Heart left ventricle (tissue), 16 donors: Measurements from ENCODE around the gene BOK. TPM values are rescaled to one million over a fixed set of nuclear protein-coding genes. Genes with fewer than 3 reads are reported as not detected.
A peak's percentile ranks its signal among the peaks of the same experiment; 100 is the strongest.

Source experiments
- ATAC-seq, 4 donors: fragments of 200-7000 bp; cut with Tn5 transposase; one replicate each; pipeline ENCODE4 v1.9.1; 2020 to 2022; ENCODE audit warnings: moderate library complexity in 4 of 4, mild to moderate bottlenecking in 3 of 4, moderate number of reproducible peaks in 1 of 4
- DNase-seq, 5 donors: peaks; one replicate each; pipeline ENCODE4 v3.0.0-alpha.2; 2020
- H3K27ac ChIP-seq, 12 donors: fragments of 200-600 bp; sonication (generic) in 4 of 12; one replicate each; pipeline versions ENCODE4 v1.5.0 to v1.8.0; 2016 to 2022; ENCODE audit warnings: mild to moderate bottlenecking in 2 of 12
- H3K27me3 ChIP-seq, 9 donors: fragments of 200-600 bp; sonication (generic) in 2 of 9; one replicate each; pipeline versions ENCODE4 v1.5.1 to v1.8.0; 2016 to 2022; ENCODE audit warnings: mild to moderate bottlenecking in 3 of 9
- H3K36me3 ChIP-seq, 9 donors: fragments of 200-600 bp; sonication (generic) in 2 of 9; one replicate each; pipeline versions ENCODE4 v1.5.0 to v1.8.0; 2018 to 2022; ENCODE audit warnings: mild to moderate bottlenecking in 2 of 9
- H3K4me1 ChIP-seq, 12 donors: fragments of 200-600 bp; sonication (generic) in 4 of 12; one replicate each; pipeline versions ENCODE4 v1.5.0 to v1.8.0; 2016 to 2022; ENCODE audit warnings: mild to moderate bottlenecking in 3 of 12
- H3K4me3 ChIP-seq, 12 donors: fragments of 200-600 bp; sonication (generic) in 4 of 12; one replicate each; pipeline versions ENCODE4 v1.5.0 to v1.8.0; 2017 to 2022; ENCODE audit warnings: mild to moderate bottlenecking in 9 of 12, moderate library complexity in 4 of 12
- H3K9me3 ChIP-seq, 12 donors: fragments of 200-600 bp; sonication (generic) in 4 of 12; one replicate each; pipeline versions ENCODE4 v1.5.0 to v1.8.0; 2016 to 2022; ENCODE audit warnings: mild to moderate bottlenecking in 1 of 12
- CTCF ChIP-seq, 12 donors: fragments of 200-600 bp; sonication (generic) in 4 of 12; IDR thresholded peaks; one replicate each; pipeline versions ENCODE4 v1.5.0 to v1.8.0; 2018 to 2022; ENCODE audit warnings: antibody characterized with exemption in 12 of 12, mild to moderate bottlenecking in 5 of 12
- POLR2A ChIP-seq, 2 donors: fragments of 450-650 bp; IDR thresholded peaks; one replicate each; pipeline ENCODE4 v1.6.1; 2017; ENCODE audit warnings: antibody characterized with exemption in 2 of 2, mild to moderate bottlenecking in 2 of 2, moderate library complexity in 2 of 2
- WGBS, 4 donors: extraction: QIAGEN DNeasy Blood & Tissue Kit in 2 of 4; methylation state at CpG; one replicate each; pipeline versions ENCODE4 v1.1.5 to v1.1.7; 2013 to 2018; 5-methylcytosine and 5-hydroxymethylcytosine counted together
- intact Hi-C, 10 donors: fragments of 100-400 bp; cut with DNase I; formaldehyde crosslinking; loops; one replicate each; pipeline versions ENCODE4 v1.11.1 to v1.14.2; 2022
- polyA plus RNA-seq, 2 donors: library from polyadenylated mRNA; stranded (reverse); fragments of 200-250 nt; gene quantifications; one replicate each; pipeline ENCODE4 v1.2.3, GENCODE V29; 2013
- total RNA-seq, 9 donors: library from RNA; depleted of rRNA in 2 of 9; stranded (reverse); fragments of >200 nt in 2 of 9; fragmentation: NEBNext Ultra II Directional in 3 of 9; extraction: Animal tissue kit (Norgen Biotek cat#: 25700) in 3 of 9; gene quantifications; one replicate each; pipeline versions ENCODE4 v1.1.0 to v1.2.4, GENCODE V29; 2016 to 2023
- donor health status: ischemic (EF 13 %, LVEDD 7.1; RV severe dilation, severe dysfunction).
- donor health status: healthy with polysubstance abuse.
- donor health status: DM: no; HTN: yes; CAD: no.
- donor health status: DM: no; HTN: no; CAD: no.
- donor health status: ischemic (EF 25% LVEDD 6.9; RV normal size, moderate dysfunction).
- donor health status: ischemic (EF 25% LVEDD 5.7; RV mildly dilated, moderate dysfunction).
- donor health status: healthy.
- donor health status: DM: yes; HTN: yes; CAD: no.
- donor health status: ischemic (EF 35%, LVEDD 5.7; RV mildly dilated, moderate dysfunction).
- donor health status: nonischemic (EF 11% LVEDD 7.7; RV severe dilation, severe dysfunction).
- donor health status: DM: yes; HTN: yes; CAD: no.
- donor health status: PGD.
- donor health status: ischemic (EF 29% LVEDD 5.4; RV normal size, mild dysfunction).
- donor health status: nonischemic (EF 23%, LVEDD 6.1; RV moderate dilation, normal function).

BOK gene
- total and polyA plus RNA-seq, 11 donors, result 1.4 to 22.3 (median 8.4) TPM

GRCh38 chr2:241613017-241613780 is 54.7 kb downstream of the BOK start:
- ATAC-seq, result no peak
- H3K27ac ChIP-seq, result peak overlapping the region in 9 of 12 donors; percentile 3 to 41 (median 29)
- no peak overlapping the region for H3K4me3 ChIP-seq
- no peaks in the 10 kb centered on the region for H3K9me3 ChIP-seq
- intact Hi-C loops, result loop anchor here in 6 of 10 donors (5.0 to 10.0 kb wide), 3 partner anchors 106 to 258 kb away; partner anchors contain the start of genes STK25 (in 4 of the 6) and FARP2 (in 2 of the 6)
- WGBS, 4 donors, result 59 to 71% (median 63%) methylated on average over 15 of the region's 15 CpGs
- TF ChIP-seq POLR2A (IDR thresholded peaks at IDR 0.05), result no peak
- no peak for TF ChIP-seq CTCF (IDR thresholded peaks at IDR 0.05)
- peaks cover 0 to 59% (median 32%) of the 10 kb centered on the region in 12 donors for H3K4me1 ChIP-seq
- peak in 2 of 5 donors; percentile 6 to 62 for DNase-seq
- H3K36me3 ChIP-seq, result peaks cover 0 to 3% (median 0%) of the 10 kb centered on the region in 9 donors
- no peaks in the 10 kb centered on the region for H3K27me3 ChIP-seq

GRCh38 chr2:241615041-241615440 is 56.5 kb downstream of the BOK start:
- Histone ChIP-seq H3K9me3 (no peaks in the 10 kb centered on the region), H3K36me3 (peaks cover 0 to 2% (median 0%) of the 10 kb centered on the region in 9 donors), H3K27ac (no peak overlapping the region), H3K27me3 (no peaks in the 10 kb centered on the region), H3K4me3 (no peak overlapping the region), H3K4me1 (peaks cover 0 to 54% (median 30%) of the 10 kb centered on the region in 12 donors)
- intact Hi-C loops, result loop anchor here in 6 of 10 donors (5.0 to 10.0 kb wide), 3 partner anchors 108 to 260 kb away; partner anchors contain the start of genes STK25 (in 5 of the 6) and FARP2 (in 2 of the 6)
- no peak for DNase-seq
- TF ChIP-seq POLR2A (IDR thresholded peaks at IDR 0.05) (no peak), CTCF (IDR thresholded peaks at IDR 0.05) (no peak)
- no peak for ATAC-seq
- 86 to 89% (median 89%) methylated on average over 11 of the region's 11 CpGs for WGBS, 4 donors

- no peak overlapping the region for H3K4me3 ChIP-seq
- peak overlapping the region in 1 of 12 donors; percentile 72 for H3K27ac ChIP-seq
- peaks cover 0 to 2% (median 0%) of the 10 kb centered on the region in 9 donors for H3K36me3 ChIP-seq
- TF ChIP-seq CTCF (IDR thresholded peaks at IDR 0.05) (no peak), POLR2A (IDR thresholded peaks at IDR 0.05) (no peak)
- WGBS, 4 donors, result 83 to 94% (median 92%) methylated on average over 16 of the region's 16 CpGs
- DNase-seq (no peak), ATAC-seq (no peak)
- H3K4me1 ChIP-seq, result peaks cover 0 to 49% (median 26%) of the 10 kb centered on the region in 12 donors
- intact Hi-C loops, result loop anchor here in 6 of 10 donors (5.0 to 10.0 kb wide), 3 partner anchors 108 to 261 kb away; partner anchors contain the start of genes STK25 (in 5 of the 6) and FARP2 (in 2 of the 6)
- no peaks in the 10 kb centered on the region for H3K9me3 ChIP-seq
- H3K27me3 ChIP-seq, result no peaks in the 10 kb centered on the region
Measured at GRCh38 chr2:241615522-241616052, 57.0 kb downstream of the BOK start.
